OCI-LY7 (cell line): ENCODE measurements around the gene LRRC8E. TPM values are rescaled to one million over a fixed set of nuclear protein-coding genes. Genes with fewer than 3 reads are reported as not detected.
A peak's percentile ranks its signal among the peaks of the same experiment; 100 is the strongest.

ENCODE experiments used
- BruUV-seq: library from RNA; stranded (reverse); fragments of 400-500 nt; replicated peaks from 2 replicates; lab custom pipeline; 2021; lab: Mats Ljungman, UMichigan
- CTCF ChIA-PET: fragments of 300-600 bp; sonication (Branson Sonifier 250); formaldehyde crosslinking; loops from one replicate; lab custom pipeline; 2022; ENCODE audit warnings: antibody characterized with exemption; ENCODE audit not compliant: unreplicated experiment; lab: Charles Lee
- POLR2A ChIA-PET: fragments of 300-600 bp; sonication (Branson Sonifier 250); formaldehyde crosslinking; loops from one replicate; lab custom pipeline; 2022; ENCODE audit warnings: antibody characterized with exemption; lab: Charles Lee
- DNase-seq: peaks from one replicate; pipeline ENCODE4 v3.0.0-alpha.2; 2015; ENCODE audit warnings: low spot score
- H2AFZ ChIP-seq: fragments of 200-600 bp; sonication (generic), shearing (Covaris generic); 2 replicates; pipeline ENCODE4 v1.6.1; 2014; ENCODE audit warnings: mild to moderate bottlenecking, antibody characterized with exemption, low read length, moderate library complexity
- H3K27ac ChIP-seq: fragments of 200-600 bp; sonication (generic); 2 replicates; pipeline ENCODE4 v1.5.1; 2014; ENCODE audit warnings: mixed run types, low read depth, mild to moderate bottlenecking, moderate library complexity, low read length, inconsistent platforms; ENCODE audit not compliant: poor library complexity, severe bottlenecking
- H3K36me3 ChIP-seq: fragments of 200-600 bp; sonication (generic); 2 replicates; pipeline ENCODE4 v1.6.1; 2014; ENCODE audit warnings: mild to moderate bottlenecking, antibody characterized with exemption, low read length, moderate library complexity, mixed read lengths; ENCODE audit not compliant: insufficient read depth
- H3K4me1 ChIP-seq: fragments of 200-600 bp; sonication (generic); 2 replicates; pipeline ENCODE4 v1.5.1; 2014; ENCODE audit warnings: mild to moderate bottlenecking, low read length; ENCODE audit not compliant: insufficient read depth, poor library complexity, severe bottlenecking
- H3K4me2 ChIP-seq: fragments of 200-600 bp; sonication (generic); 2 replicates; pipeline ENCODE4 v1.6.1; 2014; ENCODE audit warnings: mild to moderate bottlenecking, low read length
- H3K4me3 ChIP-seq: fragments of 200-600 bp; sonication (generic); 2 replicates; pipeline ENCODE4 v1.5.1; 2014; ENCODE audit warnings: mild to moderate bottlenecking, low read depth, low read length; ENCODE audit not compliant: poor library complexity, severe bottlenecking
- H3K79me2 ChIP-seq: fragments of 200-600 bp; sonication (generic); 2 replicates; pipeline ENCODE4 v1.6.1; 2016; ENCODE audit warnings: low read depth, mild to moderate bottlenecking, low read length, moderate library complexity, mixed read lengths; ENCODE audit not compliant: insufficient read depth
- H3K9me2 ChIP-seq: fragments of 200-600 bp; sonication (generic); 2 replicates; pipeline ENCODE4 v1.6.1; 2016; ENCODE audit warnings: mild to moderate bottlenecking, low read length, mixed read lengths; ENCODE audit not compliant: insufficient read depth
- H3K9me3 ChIP-seq: fragments of 200-600 bp; sonication (generic); 2 replicates; pipeline ENCODE4 v1.6.1; 2014; ENCODE audit warnings: mild to moderate bottlenecking, mixed run types, low read length, mixed read lengths
- H4K20me1 ChIP-seq: fragments of 200-600 bp; sonication (generic); 2 replicates; pipeline ENCODE4 v1.6.1; 2014; ENCODE audit warnings: mild to moderate bottlenecking, antibody characterized with exemption, low read length, moderate library complexity, mixed read lengths; ENCODE audit not compliant: insufficient read depth
- CTCF ChIP-seq: fragments of 200-600 bp; sonication (generic); conservative IDR thresholded peaks from 2 replicates; pipeline ENCODE4 v1.5.1; 2014; ENCODE audit warnings: mild to moderate bottlenecking, antibody characterized with exemption, low read length, moderate library complexity, mixed read lengths
- EZH2phosphoT487 ChIP-seq: fragments of 200-600 bp; sonication (generic); IDR thresholded peaks from 2 replicates; pipeline ENCODE4 v1.6.1; 2018; ENCODE audit warnings: low read depth, borderline replicate concordance, mild to moderate bottlenecking, mixed run types, antibody characterized with exemption, low read length, moderate library complexity, mixed read lengths
- intact Hi-C: fragments of 100-400 bp; cut with micrococcal nuclease; formaldehyde crosslinking; loops from one replicate; pipeline ENCODE4 v1.10.0; 2022; ENCODE audit not compliant: unreplicated experiment
- total RNA-seq, 2 experiments: library from RNA; depleted of rRNA in 1 of 2; stranded (reverse); fragments of >200 nt in 1 of 2; shearing (Covaris generic) in 1 of 2; gene quantifications; 2 replicates each; pipeline ENCODE4 v1.2.3, GENCODE V29; 2014 to 2022

The LRRC8E gene
- total RNA-seq, 2 experiments from 2014 or later, result not detected

GRCh38 chr19:7869910-7870511, 18.3 kb upstream of the LRRC8E start:
- Histone ChIP-seq H3K4me2 (peak overlapping the region; percentile 84), H3K9me3 (no peaks in the 10 kb centered on the region)
- DNase-seq, result peak; percentile 89

GRCh38 chr19:7870571-7871436, 17.5 kb upstream of the LRRC8E start:
- POLR2A ChIA-PET, result no interaction called here

More at GRCh38 chr19:7869910-7870511, 18.3 kb upstream of the LRRC8E start:
- no TSS peak for BruUV-seq
- Histone ChIP-seq H3K79me2 (no peaks in the 10 kb centered on the region), H3K4me3 (peak overlapping the region; percentile 65), H2AFZ (no peak overlapping the region), H3K4me1 (peaks cover 40% of the 10 kb centered on the region), H3K9me2 (no peaks in the 10 kb centered on the region), H4K20me1 (no peaks in the 10 kb centered on the region), H3K36me3 (no peaks in the 10 kb centered on the region), H3K27ac (no peak overlapping the region)
- ChIA-PET CTCF (interaction anchor here (0.6 to 1.8 kb wide), 7 partner anchors 12 to 66 kb away, joined by 3 to 6 read pairs (median 3); no protein-coding TSS in a partner anchor), POLR2A (no interaction called here)
- intact Hi-C loops, result loop anchor here (1.0 to 2.0 kb wide), 2 partner anchors 8 to 51 kb away; partner anchors contain the start of gene SNAPC2
- no peak for TF ChIP-seq EZH2phosphoT487
- TF ChIP-seq CTCF, result no peak

More at GRCh38 chr19:7870571-7871436, 17.5 kb upstream of the LRRC8E start:
- no peaks in the 10 kb centered on the region for H3K9me3 ChIP-seq
- CTCF ChIA-PET, result interaction anchor here (0.6 kb wide), 1 partner anchor 50 kb away, joined by 3 read pairs; no protein-coding TSS in a partner anchor
- H3K79me2 ChIP-seq, result no peaks in the 10 kb centered on the region
- peak overlapping the region; percentile 39 for H3K27ac ChIP-seq
- H3K4me1 ChIP-seq, result peaks cover 40% of the 10 kb centered on the region
- no peak for TF ChIP-seq EZH2phosphoT487
- TF ChIP-seq CTCF, result no peak
- no peak overlapping the region for H3K4me3 ChIP-seq
- intact Hi-C loops, result loop anchor here (1.0 to 2.0 kb wide), 2 partner anchors 9 to 50 kb away; partner anchors contain the start of gene SNAPC2
- no TSS peak for BruUV-seq
- H3K36me3 ChIP-seq, result no peaks in the 10 kb centered on the region
- H3K4me2 ChIP-seq, result peak overlapping the region; percentile 39
- DNase-seq, result peak; percentile 94
- peak overlapping the region; percentile 19; the same call in 1 of the 2 replicates for H2AFZ ChIP-seq
- no peaks in the 10 kb centered on the region for H3K9me2 ChIP-seq
- no peaks in the 10 kb centered on the region for H4K20me1 ChIP-seq
